NCI-H2029 treated with DMSO at 0.1 percent for 48 hours (cell line): Measurements from ENCODE around the gene CKMT2.

Experiments
- DNase-seq: peaks from one replicate; lab custom pipeline; 2025; lab: John Stamatoyannopoulos, UW

The CKMT2 gene

DNA sequence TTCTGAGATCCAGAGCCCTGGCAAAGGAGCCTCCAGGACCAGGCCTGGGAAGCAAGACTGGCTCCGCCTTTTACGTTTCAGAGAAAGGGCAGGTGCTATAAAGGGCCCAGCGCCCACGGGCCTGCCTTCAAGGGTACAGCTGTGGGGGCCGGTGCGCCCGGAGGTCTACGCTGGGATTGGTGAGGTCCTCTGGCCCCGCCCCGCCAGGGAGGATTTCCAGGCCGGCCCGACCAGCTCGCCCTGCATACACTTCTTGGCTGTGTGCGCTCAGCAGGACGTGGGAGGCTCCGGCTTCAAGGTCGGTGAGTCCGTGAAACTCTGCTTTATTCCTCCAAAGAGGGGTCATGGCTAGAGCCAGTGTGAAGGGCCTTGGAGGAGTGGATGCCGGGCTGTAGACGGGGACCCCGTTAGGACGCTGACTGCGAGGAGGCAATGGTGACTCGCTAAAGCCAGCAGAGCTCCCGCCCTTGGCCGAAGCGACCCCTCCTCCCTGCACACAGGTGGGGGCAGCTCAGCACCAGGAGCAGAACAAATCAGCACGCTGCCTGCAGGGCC, at the start of gene CKMT2:
Gene CKMT2 (plus strand): TSS at position 243 of the 555 bp plus-strand sequence. CDS start 17,811 bp downstream, outside the sequence.
- peak; percentile 50 for DNase-seq

DNA sequence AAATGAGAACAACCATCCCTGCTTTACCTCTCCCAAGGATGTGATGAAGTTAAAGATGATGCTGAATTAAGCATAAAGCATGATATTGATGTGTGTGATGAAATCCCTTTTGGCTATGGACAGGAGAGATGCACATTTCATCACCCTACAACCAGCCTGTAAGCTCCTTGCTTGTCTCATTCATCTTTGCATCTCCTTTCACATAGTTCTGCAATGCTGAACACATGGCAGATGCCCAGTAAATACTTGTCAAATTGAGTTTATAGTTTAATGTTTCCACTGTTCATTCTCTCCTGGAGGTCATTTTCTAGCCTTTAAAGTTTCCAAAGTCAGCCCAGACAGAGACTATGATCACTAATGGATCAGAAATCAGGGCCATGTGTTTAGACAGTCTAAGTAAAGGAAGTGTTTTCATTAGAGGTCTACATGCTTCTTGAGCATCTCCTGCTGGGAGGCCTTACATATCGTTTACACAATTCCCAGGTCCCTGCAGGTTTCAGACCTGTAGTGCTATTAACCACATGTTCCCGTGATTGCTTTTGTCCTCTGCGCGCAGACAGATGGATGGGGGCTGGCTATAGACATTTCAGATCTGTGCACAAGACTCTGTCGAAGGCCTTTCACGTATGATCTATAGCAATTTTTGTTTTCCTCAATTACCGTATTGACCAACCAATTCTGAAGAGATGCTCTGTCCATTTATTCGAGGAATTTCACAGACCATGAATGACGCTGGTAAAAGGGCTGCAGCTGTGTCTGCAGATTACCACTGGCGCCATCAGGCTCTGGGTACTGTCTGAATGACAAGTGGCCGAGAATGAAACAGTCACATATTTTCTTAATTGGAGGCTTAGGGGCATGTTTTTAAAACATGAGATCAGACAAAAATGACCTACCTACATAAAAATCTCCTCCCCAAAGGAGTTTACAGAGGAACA, 49.0 kb upstream of the CKMT2 start:
- no peak for DNase-seq

- no peak for DNase-seq
Observed at GRCh38 chr5:81184749-81185110, 48.4 kb upstream of the CKMT2 start.

GRCh38 chr5:81187885-81188284, 45.2 kb upstream of the CKMT2 start:
- DNase-seq, result peak; percentile 65

DNA sequence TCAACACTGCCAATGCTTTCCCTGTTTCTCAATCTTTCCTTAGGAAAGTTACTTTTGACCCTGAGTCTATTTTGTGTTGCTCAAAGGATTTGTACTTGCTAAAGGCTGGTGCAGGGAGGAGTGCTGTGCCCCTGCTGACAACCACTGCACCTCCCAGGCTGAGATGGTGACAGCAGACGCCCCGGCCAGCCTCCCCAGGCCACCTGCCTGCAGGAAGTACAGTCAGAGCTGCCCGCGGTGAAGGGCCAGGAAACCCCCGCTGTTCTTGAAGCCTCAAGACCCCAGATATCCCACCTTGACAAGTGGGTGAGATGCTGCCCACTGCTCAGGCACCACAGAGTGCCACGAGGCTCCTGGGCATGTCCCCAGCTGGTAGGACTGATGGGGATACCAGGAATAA, 44.2 kb upstream of the CKMT2 start:
- no peak for DNase-seq

DNA sequence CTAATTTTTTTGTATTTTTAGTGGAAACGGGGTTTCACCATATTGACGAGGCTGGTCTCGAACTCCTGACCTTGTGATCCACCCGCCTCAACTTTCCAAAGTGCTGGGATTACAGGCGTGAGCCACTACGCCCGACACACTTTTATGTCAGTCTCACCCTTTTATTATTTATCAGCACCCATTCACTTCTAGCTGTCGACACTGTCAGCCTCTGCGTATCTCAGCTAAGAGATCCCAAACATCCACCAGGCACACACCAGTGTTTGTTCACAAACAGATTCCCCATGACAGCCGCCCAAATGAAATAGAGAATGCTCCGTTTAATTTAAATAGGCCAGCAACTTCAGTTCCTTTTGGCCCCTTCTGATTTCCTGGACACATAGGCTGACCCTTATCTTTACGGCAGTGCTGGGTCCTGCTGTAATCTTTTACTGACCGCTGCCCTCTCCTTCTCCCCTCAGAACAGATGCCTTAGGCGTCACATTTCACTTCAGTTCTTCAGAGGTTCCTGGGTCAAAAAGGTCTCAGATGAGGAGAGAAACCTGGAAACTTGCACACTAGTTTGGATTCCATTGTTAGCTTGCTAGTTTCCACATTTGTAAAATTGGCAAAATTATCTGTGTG, 43.1 kb upstream of the CKMT2 start:
- no peak for DNase-seq

GRCh38 chr5:81191726-81192372, 41.3 kb upstream of the CKMT2 start:
- no peak for DNase-seq

GRCh38 chr5:81192373-81192750, 40.8 kb upstream of the CKMT2 start:
- no peak for DNase-seq

DNA sequence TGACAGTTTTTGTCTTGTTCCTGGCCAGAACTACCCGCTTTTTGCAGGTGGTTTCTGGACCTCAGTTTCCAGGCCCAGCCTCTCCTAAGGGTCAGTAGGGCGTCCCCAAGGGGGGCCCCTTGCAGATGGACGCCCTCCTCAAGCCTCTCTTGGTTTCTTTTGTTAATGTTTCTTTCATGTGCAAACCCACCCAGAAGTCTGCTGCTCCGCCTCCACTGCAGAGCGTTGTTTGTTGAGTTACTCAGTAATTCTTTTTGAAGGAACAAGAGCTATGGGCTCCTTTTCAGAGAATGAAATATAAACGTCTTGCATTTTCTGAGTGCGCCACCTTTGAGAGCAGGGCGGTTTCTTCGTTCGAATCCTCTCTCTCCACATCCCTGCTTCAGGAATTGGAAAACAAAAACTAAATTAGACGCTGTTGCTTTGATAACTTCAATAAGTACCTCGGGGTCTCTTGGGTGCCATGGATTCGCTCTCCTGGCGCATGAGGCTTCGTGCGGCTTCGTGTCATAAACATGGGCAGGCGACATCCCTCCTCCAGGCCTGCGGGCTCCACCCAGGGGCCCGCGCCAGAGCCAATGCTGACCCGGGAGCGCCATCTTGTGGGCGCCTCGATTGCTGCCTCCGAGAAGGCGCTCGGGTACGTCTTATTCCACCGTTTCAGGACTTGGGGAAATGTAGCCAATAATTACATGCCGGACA, 38.3 kb upstream of the CKMT2 start:
- peak; percentile 41 for DNase-seq

DNA sequence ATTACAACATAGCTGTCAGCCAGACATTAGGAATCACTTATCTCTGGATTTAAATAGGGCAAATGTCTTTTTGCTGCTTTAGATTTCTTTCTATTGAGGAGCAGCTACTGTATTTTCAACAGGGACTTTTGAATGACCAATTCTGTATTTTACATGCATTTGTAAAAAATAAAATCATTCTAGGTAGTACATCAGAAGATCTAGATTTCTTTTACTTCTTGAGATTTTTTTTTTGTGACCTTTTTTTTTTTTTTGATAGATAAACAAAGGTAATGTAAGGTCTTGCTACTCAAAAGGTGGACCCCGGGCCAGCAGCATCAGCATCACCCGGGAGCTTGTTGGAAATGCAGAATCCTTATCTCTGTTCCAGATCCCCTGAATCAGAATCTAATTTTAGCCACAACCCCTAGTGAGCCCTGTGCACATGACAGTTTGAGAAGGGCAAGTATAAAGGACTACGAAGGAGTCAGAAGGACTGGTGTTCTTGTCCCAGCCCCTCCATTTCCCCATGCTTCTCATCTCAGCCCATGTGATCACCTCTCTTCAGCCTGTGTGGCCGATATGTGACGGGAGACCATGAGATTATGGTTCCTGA, 37.7 kb upstream of the CKMT2 start:
- DNase-seq, result no peak

DNA sequence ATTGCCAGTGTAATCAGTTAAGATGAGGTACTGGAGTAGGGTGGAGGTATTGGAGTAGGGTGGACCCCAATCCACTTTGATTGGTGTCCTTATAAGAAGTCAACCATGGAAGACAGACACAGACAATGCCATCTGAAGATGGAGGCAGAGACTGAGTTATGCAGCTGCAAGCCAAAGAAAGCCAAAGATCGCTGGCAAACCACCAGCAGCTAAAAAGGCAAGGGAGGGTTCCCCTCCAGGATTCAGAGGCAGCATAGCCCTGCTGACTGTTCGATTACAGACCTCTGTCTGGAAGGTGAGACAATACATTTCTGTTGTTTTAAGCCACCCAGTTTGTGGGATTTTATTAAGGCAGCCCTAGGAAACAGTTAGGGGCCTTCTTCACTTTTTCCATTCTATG, 30.5 kb upstream of the CKMT2 start:
- DNase-seq, result no peak

DNA sequence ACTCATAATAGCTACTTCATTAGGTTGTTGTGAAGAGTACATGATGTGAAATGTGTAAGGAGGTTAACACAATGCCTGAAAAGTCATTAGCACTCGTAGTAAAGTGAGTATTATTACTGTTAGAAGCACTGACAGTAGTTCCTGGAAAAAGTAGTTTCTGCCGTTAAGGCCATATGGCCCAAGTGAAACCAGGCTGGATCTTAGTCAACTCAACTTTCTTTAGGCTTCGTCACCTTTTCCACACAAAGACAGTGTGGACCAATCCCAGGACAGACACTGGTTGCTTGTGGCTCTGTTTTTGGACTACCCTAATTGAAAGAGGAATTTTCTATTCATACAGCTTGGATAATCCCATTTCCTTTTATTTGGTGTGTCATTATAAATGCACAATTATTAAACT, 29.4 kb upstream of the CKMT2 start:
- DNase-seq, result no peak

- no peak for DNase-seq
Observed at GRCh38 chr5:81204205-81204604, 28.9 kb upstream of the CKMT2 start.

DNA sequence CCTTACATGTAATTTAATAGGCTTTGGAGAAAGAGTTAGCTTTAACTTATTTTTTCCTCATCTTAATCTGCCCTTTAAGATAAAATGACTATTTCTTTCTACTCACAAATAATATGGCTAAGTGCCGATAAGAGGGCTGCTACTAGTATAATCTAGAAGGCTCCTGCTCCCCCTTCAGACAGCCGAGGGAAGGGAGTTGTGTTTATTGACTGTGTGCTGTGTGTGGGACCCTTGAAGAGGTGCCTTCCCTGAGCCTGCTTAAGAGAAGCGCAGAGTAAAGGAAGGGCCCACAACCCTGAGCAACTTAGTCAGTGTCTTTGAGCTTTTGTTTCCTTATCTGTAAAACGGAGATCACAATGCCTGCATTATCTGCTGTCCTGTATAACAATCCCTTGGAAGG, 28.1 kb upstream of the CKMT2 start:
- DNase-seq, result no peak

- DNase-seq, result no peak
Observed at GRCh38 chr5:81207009-81207408, 26.1 kb upstream of the CKMT2 start.

DNA sequence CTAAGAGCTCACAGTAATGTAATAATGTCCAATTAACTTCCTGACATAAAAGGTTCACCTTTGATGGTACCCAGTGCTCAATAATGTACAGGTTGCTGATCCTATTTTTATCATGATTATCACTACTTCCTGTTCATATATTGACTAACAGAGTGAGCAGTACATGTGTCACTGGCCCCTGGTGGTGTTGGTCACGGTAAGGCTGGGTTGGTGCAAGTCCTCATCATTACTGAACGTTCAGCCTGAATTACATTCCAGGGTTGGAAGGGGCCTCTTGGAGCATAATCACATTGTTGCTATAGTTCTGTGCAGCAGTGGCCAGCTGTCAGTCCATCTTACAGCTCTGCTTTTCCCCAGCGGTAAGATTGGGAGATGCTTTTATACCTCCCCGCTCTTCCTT, 24.2 kb upstream of the CKMT2 start:
- no peak for DNase-seq

- no peak for DNase-seq
Observed at GRCh38 chr5:81209386-81209785, 23.7 kb upstream of the CKMT2 start.

GRCh38 chr5:81209869-81210493, 23.1 kb upstream of the CKMT2 start:
- no peak for DNase-seq

GRCh38 chr5:81212211-81212751, 20.8 kb upstream of the CKMT2 start:
- no peak for DNase-seq

GRCh38 chr5:81213070-81213469, 20.1 kb upstream of the CKMT2 start:
- DNase-seq, result no peak

- DNase-seq, result no peak
Observed at GRCh38 chr5:81214848-81215247, 18.3 kb upstream of the CKMT2 start.
